NCI-H748 (cell line): ENCODE results near the gene DHX35.
A peak's percentile ranks its signal among the peaks of the same experiment; 100 is the strongest.
"Not testable (repeated sequence)": the region's sequence is repeated elsewhere in the genome, so short reads cannot be mapped to it uniquely, and the experiment has no call there.

Source experiments
- DNase-seq: peaks from one replicate; lab custom pipeline; 2025; ENCODE audit not compliant: unreplicated experiment; lab: John Stamatoyannopoulos, UW

The DHX35 gene

DNA sequence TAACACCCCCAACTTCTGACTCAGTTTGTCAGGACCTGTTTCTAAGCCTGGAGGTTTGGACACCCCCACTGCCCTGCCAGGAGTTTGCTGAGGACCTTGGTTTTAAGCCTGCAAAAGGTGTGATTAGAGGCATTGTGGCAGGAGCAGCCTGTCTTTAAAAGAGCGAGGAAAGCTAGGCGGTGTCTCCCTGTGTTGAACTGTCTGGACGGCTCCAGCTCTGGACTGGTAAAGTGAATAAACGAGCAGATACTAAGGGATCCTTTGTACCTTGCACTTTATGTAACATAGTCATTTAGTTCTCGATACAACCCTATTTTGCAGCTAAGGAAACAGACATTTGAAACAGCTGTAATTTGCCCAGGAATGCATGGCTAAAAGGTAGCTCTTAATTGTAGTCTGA lies 21.5 kb upstream of the DHX35 start:
- no peak for DNase-seq

DNA sequence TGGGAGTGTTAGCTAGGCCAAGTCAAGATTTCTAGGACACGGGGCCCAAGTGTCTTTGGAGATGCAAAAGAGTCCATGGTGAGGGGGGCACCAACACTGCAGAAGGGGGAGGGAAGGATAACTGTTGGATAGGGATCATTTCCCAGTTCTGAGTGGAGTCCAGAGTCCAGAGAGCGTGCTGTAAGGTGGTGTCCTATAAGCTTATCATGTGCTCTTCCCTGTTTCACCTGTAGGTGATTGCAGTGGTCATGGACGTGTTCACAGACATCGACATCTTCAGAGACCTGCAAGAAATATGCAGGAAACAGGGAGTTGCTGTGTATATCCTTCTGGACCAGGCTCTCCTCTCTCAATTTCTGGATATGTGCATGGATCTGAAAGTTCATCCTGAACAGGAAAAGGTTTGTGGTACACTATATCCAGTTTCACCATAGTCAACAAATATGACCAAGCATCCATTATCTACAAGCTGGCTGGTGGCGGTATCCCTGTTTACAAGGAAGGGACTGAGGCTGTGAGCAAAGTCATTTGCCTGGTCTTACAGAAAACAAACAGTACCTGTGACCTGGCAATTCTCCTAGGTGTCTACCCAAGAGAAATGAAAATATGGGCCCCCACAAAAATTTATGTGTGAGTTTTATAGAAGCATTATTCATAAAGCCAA lies 20.3 kb upstream of the DHX35 start:
- DNase-seq = no peak

DNA sequence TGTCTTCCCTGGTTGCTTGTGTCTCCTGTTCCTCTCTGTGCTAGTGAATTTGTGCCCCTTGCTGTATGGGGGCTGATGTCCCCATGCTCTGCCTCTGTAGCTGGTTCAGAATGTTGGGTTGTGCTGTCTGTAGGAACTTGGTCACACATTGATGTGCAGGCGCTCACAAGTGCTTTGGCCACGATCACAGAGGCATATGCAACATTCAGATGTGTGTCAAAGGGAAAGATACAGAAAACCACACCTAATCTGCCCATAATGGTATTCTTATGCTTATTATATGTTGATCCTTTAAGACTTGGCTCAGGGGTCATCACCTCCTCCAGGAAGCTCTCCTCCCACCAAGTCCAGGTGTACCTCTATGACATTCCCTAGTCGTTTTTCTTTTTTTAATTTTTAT lies 17.1 kb upstream of the DHX35 start:
- DNase-seq = no peak

DNA sequence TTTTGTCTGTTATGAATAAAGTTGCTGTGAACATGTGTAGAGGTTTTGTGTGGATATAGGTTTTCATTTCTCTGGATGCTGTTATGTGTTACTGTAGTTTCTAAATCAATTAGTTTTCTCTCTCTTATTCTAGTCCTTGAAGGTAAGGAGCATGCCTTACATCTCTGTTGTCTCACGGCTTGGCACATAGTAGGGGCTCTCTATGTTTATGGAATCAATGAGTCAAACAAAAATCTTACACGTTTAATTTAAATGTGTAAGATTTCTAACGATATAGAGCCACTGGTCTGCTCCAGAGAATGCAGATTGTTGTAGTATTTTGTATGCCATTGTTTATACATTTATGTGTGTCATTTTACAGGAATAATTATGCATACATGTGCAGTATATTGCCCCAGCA lies 15.3 kb upstream of the DHX35 start:
- DNase-seq = no peak

- no peak for DNase-seq
Observed at GRCh38 chr20:38947931-38948362, 14.2 kb upstream of the DHX35 start.

DNA sequence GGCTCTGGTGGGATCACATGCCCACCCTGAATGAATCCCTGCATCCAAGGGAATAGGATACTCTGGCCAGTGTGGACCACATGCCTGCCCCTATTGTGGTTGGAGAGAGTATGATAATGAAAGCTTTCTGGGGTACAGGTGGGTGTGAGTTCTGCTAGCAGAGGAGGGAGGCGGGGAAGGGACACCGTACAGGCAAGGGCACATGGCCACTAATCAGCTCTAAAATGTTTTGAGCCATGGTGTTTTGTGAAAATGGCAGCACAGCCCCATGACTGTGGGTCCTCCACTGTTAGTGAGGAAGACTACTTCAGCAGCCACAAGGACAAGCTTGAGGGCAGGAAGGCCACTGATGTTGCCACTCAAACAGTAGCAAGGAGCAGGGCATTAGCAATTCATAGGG lies 11.9 kb upstream of the DHX35 start:
- DNase-seq = no peak

GRCh38 chr20:38951611-38952010 lies 10.5 kb upstream of the DHX35 start:
- DNase-seq = no peak

DNA sequence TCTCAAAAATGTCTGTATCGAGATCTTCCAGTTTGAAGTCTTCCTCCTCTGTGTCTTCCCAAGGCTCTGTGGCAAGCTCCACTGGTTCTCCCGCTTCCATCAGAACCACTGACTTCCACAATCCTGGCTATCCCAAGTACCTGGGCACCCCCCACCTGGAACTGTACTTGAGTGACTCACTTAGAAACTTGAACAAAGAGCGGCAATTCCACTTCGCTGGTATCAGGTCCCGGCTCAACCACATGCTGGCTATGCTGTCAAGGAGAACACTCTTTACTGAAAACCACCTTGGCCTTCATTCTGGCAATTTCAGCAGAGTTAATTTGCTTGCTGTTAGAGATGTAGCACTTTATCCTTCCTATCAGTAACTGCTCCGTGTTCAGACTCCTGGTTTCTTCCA lies 10.0 kb upstream of the DHX35 start:
- no peak for DNase-seq

DNA sequence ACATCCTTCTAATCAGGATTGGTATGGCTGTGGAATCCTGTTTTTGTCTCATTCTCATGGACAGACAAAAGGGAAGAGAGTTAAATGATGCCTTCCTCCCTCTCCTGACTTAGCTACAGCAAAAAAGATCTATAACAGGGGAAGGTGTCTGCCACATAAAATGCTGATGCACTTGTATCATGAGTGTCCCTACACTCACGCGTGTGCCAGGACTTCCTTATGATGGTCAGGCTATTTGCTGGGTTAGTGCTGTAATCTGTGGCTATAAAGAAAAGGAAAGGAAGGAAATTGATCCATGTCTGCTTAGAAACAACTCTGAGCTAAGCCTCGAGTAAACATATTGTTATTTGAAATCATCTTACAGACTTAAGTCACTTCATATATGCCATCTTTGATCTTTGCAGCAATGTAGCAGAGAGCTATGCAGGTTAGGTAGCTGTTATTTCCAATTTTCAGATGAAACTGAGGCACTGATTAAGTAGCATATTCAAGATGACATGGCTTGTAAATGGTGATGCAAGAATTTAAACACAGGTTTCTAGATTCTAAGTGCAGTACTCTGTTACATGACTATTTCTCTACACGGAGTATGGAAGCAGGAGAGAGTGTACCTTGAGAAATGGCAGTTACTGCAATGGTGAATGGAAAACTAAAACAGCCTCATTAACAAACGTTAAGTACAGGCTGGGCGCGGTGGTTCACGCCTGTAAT lies 8.4 kb upstream of the DHX35 start:
- DNase-seq = no peak

- no peak for DNase-seq
Observed at GRCh38 chr20:38957235-38957876, 4.8 kb upstream of the DHX35 start.

DNA sequence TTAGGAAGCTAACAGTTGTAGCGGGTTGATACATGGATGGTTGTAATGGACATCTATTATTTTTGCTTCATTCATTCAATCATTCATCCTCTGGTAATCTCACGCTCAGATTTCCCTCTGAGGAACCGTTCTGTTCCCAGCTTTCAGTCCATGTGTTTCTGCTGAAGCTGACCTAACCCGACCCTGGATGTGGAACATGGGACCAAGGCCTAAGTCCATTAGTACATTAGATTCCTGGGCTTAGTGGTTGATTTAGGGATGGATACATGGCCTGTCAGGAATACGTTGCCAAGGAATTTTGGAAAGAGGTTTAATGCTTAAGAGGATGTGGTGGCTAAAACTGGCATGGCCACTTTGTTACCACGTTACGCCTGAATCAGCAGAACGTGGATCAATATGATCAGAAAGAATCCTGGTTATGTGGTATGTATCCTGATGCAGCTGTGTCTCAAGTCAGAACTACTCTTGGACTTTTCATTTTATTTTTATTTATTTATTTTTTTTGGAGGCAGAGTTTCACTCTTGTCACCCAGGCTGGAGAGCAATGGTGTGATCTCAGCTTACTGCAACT lies 4.1 kb upstream of the DHX35 start:
- DNase-seq = no peak

DNA sequence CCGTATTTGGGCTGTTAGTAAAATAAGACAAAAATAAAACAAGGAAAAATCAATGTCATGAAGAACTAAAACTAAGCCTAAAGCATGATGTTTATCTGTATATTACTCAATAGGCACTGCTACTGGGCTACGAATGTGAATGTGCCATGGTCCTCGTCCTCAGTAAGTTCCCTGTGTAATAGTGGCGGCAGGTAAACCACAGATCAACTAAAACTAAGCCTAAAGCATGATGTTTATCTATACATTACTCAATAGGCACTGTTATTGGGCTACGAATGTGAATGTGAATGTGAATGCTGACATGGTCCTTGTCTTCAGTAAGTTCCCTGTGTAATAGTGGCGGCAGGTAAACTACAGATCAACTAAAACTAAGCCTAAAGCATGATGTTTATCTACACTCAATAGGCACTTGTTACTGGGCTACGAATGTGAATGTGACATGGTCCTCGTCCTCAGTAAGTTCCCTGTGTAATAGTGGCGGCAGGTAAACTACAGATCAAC lies 1.9 kb upstream of the DHX35 start:
- DNase-seq = not testable (repeated sequence)

- peak; percentile 57 for DNase-seq
Observed at GRCh38 chr20:38961530-38962043, 557 bp upstream of the DHX35 start.

GRCh38 chr20:38962928-38963401 lies 821 bp downstream of the DHX35 start:
- peak; percentile 31 for DNase-seq

- DNase-seq = no peak
Observed at GRCh38 chr20:38963745-38964144, 1.6 kb downstream of the DHX35 start.

DNA sequence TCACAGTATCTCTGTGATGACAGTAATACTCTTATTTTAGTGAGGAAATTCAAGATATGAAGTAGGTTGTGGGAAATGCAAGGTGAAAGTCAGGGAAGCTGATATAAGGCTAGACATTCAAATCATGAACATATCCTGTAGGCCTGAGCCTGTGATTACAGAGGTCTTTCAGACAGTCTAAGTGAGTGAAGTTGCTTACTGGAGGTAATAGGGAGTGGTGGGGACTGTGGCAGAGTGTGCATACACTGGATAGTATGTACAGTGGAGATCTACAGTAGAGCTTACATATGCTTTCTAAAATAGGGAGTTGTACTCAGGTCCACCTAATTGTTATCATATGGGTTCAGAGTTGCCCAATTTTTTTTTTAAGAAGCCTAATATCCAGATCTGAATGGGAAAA lies 3.1 kb downstream of the DHX35 start:
- no peak for DNase-seq

GRCh38 chr20:38968090-38968489 lies 5.9 kb downstream of the DHX35 start:
- no peak for DNase-seq

DNA sequence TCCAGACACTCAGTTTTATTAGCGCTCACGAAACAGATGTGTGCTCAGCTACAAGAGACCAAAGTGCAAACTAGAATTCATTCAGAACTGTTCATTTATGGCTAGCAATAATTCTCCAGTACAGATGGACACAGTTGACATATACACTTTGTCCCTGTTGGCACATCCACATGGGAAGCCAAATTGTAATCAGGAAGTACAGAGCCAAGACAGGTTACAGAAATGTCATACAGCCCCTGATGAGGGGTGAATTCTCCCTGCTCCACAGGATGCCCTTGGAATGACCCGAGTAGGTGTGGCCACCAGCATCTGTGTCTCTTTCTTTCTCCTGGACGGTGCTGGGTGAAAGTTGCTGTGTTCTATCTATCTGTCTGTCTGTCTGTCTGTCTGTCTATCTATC lies 7.6 kb downstream of the DHX35 start:
- no peak for DNase-seq

DNA sequence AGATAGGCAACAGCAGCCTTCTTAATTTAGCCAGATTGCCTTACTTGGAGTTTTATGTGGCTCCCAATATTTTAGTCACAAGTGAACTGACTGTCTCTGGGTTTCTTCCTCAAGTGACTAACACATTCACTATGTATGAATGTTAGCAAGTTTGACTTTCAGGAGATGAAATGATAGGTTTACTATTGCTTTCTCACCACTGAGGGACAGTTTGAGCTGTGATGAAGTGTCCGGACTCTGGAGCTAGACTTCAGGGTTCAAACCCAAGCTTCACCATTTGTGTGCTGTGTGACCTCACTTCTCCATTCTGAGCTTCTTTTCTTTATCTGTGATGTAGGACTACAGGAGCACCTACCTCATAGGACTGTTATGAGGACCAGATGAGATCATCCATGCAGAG lies 8.2 kb downstream of the DHX35 start:
- DNase-seq = no peak

- DNase-seq = no peak
Observed at GRCh38 chr20:38973107-38973506, 11.0 kb downstream of the DHX35 start.

DNA sequence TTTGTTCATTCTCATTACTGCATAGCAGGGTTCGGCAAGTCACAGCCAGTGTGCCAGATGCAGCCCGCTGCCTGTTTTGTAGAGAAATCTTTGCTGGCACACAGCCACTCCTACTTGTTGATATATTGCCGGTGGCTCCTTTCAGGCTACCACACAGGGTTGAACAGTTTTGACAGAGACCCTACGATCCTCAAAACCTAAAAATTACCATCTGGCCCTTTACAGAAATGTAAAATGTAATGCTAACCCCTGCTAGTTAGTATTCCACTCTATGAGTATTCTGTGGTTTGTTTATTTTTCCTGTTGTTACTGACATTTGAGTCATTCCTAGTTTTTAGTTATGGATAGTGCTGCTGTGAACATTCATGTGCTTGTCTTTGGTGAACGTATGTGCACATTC lies 11.5 kb downstream of the DHX35 start:
- DNase-seq = no peak
